Hepatocyte (in vitro differentiated cells): Measurements from ENCODE around the gene RPS6KA2. TPM values are rescaled to one million over a fixed set of nuclear protein-coding genes. Genes with fewer than 3 reads are reported as not detected.

Experiments used
- DNase-seq: peaks from one replicate; pipeline ENCODE4 v3.0.0-alpha.2; 2016; ENCODE audit warnings: low spot score
- H2AFZ ChIP-seq: fragments of 200-600 bp; sonication (generic); 2 replicates; pipeline ENCODE4 v1.6.0; 2016; ENCODE audit warnings: antibody characterized with exemption, mild to moderate bottlenecking
- H3K27ac ChIP-seq: fragments of 200-600 bp; sonication (generic); 2 replicates; pipeline ENCODE4 v1.5.1; 2016; ENCODE audit warnings: mild to moderate bottlenecking
- H3K27me3 ChIP-seq: fragments of 200-600 bp; sonication (generic); 2 replicates; pipeline ENCODE4 v1.6.1; 2016
- H3K36me3 ChIP-seq: fragments of 200-600 bp; sonication (generic); replicated peaks from 2 replicates; pipeline ENCODE4 v1.5.1; 2016; ENCODE audit warnings: low read depth; ENCODE audit not compliant: insufficient read depth
- H3K4me1 ChIP-seq: fragments of 200-600 bp; sonication (generic); 2 replicates; pipeline ENCODE4 v1.5.1; 2016; ENCODE audit warnings: mild to moderate bottlenecking, moderate library complexity; ENCODE audit not compliant: insufficient read depth
- H3K4me2 ChIP-seq: fragments of 200-600 bp; sonication (generic); 2 replicates; pipeline ENCODE4 v1.6.0; 2016
- H3K4me3 ChIP-seq: fragments of 200-600 bp; sonication (generic); 2 replicates; pipeline ENCODE4 v1.5.1; 2016; ENCODE audit warnings: mild to moderate bottlenecking
- H3K79me2 ChIP-seq: fragments of 200-600 bp; sonication (generic); 2 replicates; pipeline ENCODE4 v1.6.0; 2017; ENCODE audit warnings: mild to moderate bottlenecking
- H3K9me2 ChIP-seq: fragments of 200-600 bp; sonication (generic); replicated peaks from 2 replicates; pipeline ENCODE4 v1.6.0; 2017; ENCODE audit warnings: mild to moderate bottlenecking; ENCODE audit not compliant: insufficient read depth
- H3K9me3 ChIP-seq: fragments of 200-600 bp; sonication (generic); 2 replicates; pipeline ENCODE4 v1.5.1; 2016; ENCODE audit warnings: low read depth, mild to moderate bottlenecking
- H4K20me1 ChIP-seq: fragments of 200-600 bp; sonication (generic); 2 replicates; pipeline ENCODE4 v1.6.0; 2016; ENCODE audit warnings: mild to moderate bottlenecking; ENCODE audit not compliant: insufficient read depth, poor library complexity, severe bottlenecking
- EZH2 ChIP-seq: fragments of 200-600 bp; sonication (generic); IDR thresholded peaks from 2 replicates; pipeline ENCODE4 v1.6.1; 2016; ENCODE audit warnings: antibody characterized with exemption, mild to moderate bottlenecking, borderline replicate concordance
- EZH2phosphoT487 ChIP-seq: fragments of 200-600 bp; sonication (generic); IDR thresholded peaks from one replicate; pipeline ENCODE4 v1.6.1; 2018; ENCODE audit warnings: antibody characterized with exemption, mild to moderate bottlenecking, low read depth, moderate library complexity; ENCODE audit not compliant: unreplicated experiment, severe bottlenecking
- WGBS: methylation state at CpG from one replicate; pipeline ENCODE4 v1.1.6; 2016; ENCODE audit warnings: low lambda C conversion rate; ENCODE audit errors: missing lambda C conversion rate; 5-methylcytosine and 5-hydroxymethylcytosine counted together
- polyA plus RNA-seq: library from polyadenylated mRNA; unstranded; fragments of >200 nt; fragmentation: Nextera tagmentation; extraction: Ambion mirVana; gene quantifications from 2 replicates; pipeline ENCODE4 v1.2.1, GENCODE V29; 2016
- total RNA-seq: library from RNA; depleted of rRNA; stranded (reverse); fragments of >200 nt; gene quantifications from 2 replicates; pipeline ENCODE4 v1.2.3, GENCODE V29; 2014
- TF ChIP-seq, protein P1 (sequence below): fragments of 200-600 bp; sonication (generic); IDR thresholded peaks from 2 replicates; pipeline ENCODE4 v1.5.1; 2016; ENCODE audit warnings: antibody characterized with exemption, mild to moderate bottlenecking; ENCODE audit not compliant: poor library complexity

RPS6KA2 gene
- total and polyA plus RNA-seq, 2 experiments from 2014 or later: 27.7 to 29.2 TPM

DNA sequence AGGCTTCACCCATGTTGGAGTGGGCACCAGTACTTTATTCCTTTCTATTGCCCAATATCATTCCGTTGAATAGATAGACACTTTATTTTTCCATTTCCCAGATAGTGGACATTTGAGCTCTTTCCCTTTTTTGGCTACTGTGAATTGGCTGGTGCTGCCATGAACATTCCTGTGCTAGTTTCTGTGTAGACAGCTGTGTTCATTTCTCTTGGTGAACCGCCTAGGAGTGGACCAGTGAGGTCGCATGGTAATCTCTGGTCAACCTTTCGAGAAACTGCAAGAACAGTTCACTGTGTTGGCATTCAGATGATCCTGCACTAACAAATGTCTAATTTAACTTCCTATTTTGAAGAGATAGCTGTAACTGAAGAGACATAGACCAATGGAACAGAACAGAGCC lies 99.2 kb downstream of the RPS6KA2 start:
- H3K27me3 ChIP-seq: no peaks in the 10 kb centered on the region
- no peaks in the 10 kb centered on the region for H3K9me3 ChIP-seq
- no peaks in the 10 kb centered on the region for H3K36me3 ChIP-seq
- no peak for TF ChIP-seq EZH2
- TF ChIP-seq, protein P1, sequence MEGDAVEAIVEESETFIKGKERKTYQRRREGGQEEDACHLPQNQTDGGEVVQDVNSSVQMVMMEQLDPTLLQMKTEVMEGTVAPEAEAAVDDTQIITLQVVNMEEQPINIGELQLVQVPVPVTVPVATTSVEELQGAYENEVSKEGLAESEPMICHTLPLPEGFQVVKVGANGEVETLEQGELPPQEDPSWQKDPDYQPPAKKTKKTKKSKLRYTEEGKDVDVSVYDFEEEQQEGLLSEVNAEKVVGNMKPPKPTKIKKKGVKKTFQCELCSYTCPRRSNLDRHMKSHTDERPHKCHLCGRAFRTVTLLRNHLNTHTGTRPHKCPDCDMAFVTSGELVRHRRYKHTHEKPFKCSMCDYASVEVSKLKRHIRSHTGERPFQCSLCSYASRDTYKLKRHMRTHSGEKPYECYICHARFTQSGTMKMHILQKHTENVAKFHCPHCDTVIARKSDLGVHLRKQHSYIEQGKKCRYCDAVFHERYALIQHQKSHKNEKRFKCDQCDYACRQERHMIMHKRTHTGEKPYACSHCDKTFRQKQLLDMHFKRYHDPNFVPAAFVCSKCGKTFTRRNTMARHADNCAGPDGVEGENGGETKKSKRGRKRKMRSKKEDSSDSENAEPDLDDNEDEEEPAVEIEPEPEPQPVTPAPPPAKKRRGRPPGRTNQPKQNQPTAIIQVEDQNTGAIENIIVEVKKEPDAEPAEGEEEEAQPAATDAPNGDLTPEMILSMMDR: no peak
- TF ChIP-seq EZH2phosphoT487: no peak
- no peak overlapping the region for H2AFZ ChIP-seq
- H3K9me2 ChIP-seq: no peaks in the 10 kb centered on the region
- no peak overlapping the region for H3K4me2 ChIP-seq
- no peak for DNase-seq
- 99% methylated on average over 4 of the region's 4 CpGs for WGBS
- H3K79me2 ChIP-seq: no peaks in the 10 kb centered on the region
- no peak overlapping the region for H3K27ac ChIP-seq
- no peaks in the 10 kb centered on the region for H4K20me1 ChIP-seq
- H3K4me1 ChIP-seq: no peaks in the 10 kb centered on the region
- H3K4me3 ChIP-seq: no peak overlapping the region

DNA sequence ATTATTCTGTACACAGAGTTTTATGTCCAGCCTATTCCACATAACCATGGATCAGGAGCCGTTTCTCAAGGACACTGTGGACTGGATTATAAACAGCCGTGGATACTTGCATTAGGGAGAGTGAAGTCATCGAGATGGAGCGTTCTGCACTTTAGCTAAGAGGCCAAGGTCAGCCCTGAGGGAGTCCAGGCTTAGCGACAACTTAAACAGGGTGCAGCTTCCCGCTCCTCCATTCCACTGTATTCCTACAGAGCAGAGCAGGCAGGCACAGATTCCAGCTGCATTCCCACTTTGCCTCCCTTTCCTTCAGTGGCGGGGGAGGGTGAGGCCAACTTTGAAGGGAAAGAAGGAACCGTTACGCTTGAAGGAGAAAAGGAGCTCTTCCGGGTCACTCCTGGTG lies 100.1 kb downstream of the RPS6KA2 start:
- no peak overlapping the region for H3K4me3 ChIP-seq
- no peaks in the 10 kb centered on the region for H3K36me3 ChIP-seq
- no peaks in the 10 kb centered on the region for H3K9me3 ChIP-seq
- no peaks in the 10 kb centered on the region for H3K27me3 ChIP-seq
- TF ChIP-seq EZH2: no peak
- TF ChIP-seq, protein P1: no peak
- no peak for TF ChIP-seq EZH2phosphoT487
- no peaks in the 10 kb centered on the region for H3K9me2 ChIP-seq
- H4K20me1 ChIP-seq: no peaks in the 10 kb centered on the region
- H3K79me2 ChIP-seq: no peaks in the 10 kb centered on the region
- no peaks in the 10 kb centered on the region for H3K4me1 ChIP-seq
- DNase-seq: no peak
- H3K4me2 ChIP-seq: no peak overlapping the region
- no peak overlapping the region for H3K27ac ChIP-seq
- H2AFZ ChIP-seq: no peak overlapping the region
- WGBS: 81% methylated on average over 10 of the region's 10 CpGs

- no peak for DNase-seq
- no peaks in the 10 kb centered on the region for H3K79me2 ChIP-seq
- no peak overlapping the region for H3K27ac ChIP-seq
- WGBS: 95% methylated on average over 9 of the region's 9 CpGs
- H2AFZ ChIP-seq: no peak overlapping the region
- no peaks in the 10 kb centered on the region for H4K20me1 ChIP-seq
- H3K36me3 ChIP-seq: no peaks in the 10 kb centered on the region
- H3K4me3 ChIP-seq: no peak overlapping the region
- H3K9me3 ChIP-seq: no peaks in the 10 kb centered on the region
- no peaks in the 10 kb centered on the region for H3K4me1 ChIP-seq
- TF ChIP-seq EZH2 (no peak), EZH2phosphoT487 (no peak)
- TF ChIP-seq, protein P1: no peak
- H3K27me3 ChIP-seq: no peaks in the 10 kb centered on the region
- no peak overlapping the region for H3K4me2 ChIP-seq
- no peaks in the 10 kb centered on the region for H3K9me2 ChIP-seq
Observed at GRCh38 chr6:166525567-166525966, 101.5 kb downstream of the RPS6KA2 start.
